PC-9 (cell line): ENCODE results near the gene PYY.

Experiments
- EZH2 ChIP-seq: fragments of 200-600 bp; sonication (generic); IDR thresholded peaks from 2 replicates; pipeline ENCODE4 v1.8.0; 2017; ENCODE audit warnings: antibody characterized with exemption, low read depth
- TF ChIP-seq, protein P1 (sequence below): fragments of 200-600 bp; sonication (generic); conservative IDR thresholded peaks from 2 replicates; pipeline ENCODE4 v1.6.1; 2017; ENCODE audit warnings: mixed run types, antibody characterized with exemption, mild to moderate bottlenecking, moderate library complexity

DNA sequence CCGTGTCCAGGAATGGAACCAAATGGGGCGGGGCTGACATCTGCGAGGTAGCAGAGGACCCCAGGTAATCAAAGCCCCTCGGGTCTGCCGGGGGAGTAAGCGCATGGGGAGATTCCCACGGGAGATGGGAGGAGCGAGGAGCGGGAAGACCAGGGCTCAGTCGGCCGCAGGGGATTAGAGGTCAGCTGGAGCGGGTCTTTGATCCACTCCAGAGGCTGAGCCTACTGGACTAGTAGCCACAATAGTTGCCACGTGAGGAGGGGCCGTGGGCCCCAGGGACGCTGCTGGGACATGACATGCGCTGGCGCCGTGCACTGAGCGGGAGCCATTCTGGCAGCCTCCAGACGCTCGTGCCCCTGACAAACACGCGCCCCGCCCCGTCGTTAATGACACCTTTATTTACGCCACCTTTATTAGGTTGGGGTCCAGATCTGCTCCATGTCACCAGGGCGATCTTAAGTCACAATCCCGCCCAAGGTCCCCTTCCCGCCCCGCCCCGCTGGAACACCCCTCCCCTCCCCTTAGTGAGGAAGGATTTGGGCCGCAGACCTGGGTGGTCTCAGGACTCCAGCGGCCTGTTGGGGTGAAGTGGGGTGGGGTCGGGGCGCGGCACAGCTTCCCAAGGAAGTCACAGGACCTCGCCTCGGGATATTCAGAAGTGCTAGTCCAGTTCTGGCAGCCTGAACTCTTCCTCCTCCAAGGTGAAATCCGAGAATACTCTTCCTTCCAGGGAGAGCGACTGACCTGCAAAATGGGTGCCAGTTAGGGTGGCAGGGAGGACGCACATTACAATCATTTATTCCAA is 26.5 kb downstream of the PYY start:
- TF ChIP-seq, protein P1, sequence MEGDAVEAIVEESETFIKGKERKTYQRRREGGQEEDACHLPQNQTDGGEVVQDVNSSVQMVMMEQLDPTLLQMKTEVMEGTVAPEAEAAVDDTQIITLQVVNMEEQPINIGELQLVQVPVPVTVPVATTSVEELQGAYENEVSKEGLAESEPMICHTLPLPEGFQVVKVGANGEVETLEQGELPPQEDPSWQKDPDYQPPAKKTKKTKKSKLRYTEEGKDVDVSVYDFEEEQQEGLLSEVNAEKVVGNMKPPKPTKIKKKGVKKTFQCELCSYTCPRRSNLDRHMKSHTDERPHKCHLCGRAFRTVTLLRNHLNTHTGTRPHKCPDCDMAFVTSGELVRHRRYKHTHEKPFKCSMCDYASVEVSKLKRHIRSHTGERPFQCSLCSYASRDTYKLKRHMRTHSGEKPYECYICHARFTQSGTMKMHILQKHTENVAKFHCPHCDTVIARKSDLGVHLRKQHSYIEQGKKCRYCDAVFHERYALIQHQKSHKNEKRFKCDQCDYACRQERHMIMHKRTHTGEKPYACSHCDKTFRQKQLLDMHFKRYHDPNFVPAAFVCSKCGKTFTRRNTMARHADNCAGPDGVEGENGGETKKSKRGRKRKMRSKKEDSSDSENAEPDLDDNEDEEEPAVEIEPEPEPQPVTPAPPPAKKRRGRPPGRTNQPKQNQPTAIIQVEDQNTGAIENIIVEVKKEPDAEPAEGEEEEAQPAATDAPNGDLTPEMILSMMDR: no peak
- TF ChIP-seq EZH2: no peak
